ENCODE results near the gene DPYSL3.
A peak's percentile ranks its signal among the peaks of the same experiment; 100 is the strongest.
"Not testable (repeated sequence)": the region's sequence is repeated elsewhere in the genome, so short reads cannot be mapped to it uniquely, and the experiment has no call there.

Gene DPYSL3

GRCh38 chr5:147509710-147510651 is at the start of gene DPYSL3:
DPYSL3 (minus strand) TSS chr5:147510068; CDS start chr5:147509858, 210 bp downstream.
- DNase-seq (ENCODE audit: low read depth), result no peak

DNA sequence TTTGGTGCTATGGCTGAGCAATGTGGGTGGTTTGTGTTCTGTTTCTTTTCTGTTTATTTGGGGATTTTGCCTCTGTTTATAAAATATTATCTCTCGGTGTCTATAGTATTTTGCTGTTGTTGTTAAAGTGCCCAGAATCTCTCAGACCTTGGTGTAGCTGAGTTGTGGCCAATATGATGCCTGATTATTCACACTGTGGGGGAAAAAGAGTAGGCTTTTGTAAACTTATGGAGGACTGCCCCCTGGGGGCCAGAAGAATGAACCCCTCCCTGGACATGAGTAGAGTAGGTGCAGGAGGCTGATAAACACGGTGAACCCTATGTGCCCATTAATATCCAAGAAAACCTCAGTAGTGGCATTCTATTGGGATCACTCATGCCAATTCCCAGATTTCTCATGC is 49.0 kb upstream of the DPYSL3 start:
- DNase-seq (ENCODE audit: low read depth), result peak; percentile 57

DNA sequence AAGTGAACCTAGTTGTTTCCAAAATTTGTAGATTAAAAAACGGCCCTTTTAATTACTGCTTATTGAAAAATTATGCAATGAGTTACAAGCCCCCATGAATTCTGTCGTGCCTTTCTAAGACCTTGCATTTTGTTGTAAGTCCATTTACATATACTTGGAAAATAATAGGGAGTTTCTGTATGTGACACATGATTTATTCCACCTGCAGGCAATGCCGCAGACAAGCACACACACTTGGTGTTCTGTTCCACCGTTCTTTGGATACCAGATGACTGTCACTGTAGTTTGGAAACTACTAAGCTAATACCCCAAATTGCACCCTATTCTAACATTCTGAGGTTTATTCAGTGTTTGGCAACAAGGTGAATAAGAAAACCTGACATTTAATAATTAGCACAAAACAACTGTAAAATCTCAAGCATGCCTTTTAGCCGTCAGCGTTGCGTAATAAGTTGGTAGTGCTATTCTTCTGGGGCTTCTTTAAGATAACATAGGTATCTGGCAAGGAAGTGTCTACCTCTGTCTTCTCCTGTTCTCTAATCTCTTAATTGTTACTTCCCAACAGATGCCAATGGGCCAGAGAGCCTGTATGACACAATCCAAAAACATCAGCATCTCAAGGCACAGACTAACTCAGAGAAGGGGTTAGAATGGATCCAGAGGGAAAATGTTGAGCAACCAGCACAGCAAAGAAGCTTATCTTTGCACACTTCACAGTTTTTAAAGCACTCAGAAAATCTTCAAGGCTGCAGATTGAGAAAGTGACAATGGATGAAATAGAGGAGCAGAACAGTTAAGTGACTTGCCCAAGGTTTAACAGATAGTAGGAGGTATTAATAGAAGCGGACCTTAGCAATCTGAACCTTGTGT is 48.2 kb upstream of the DPYSL3 start:
- no peak for DNase-seq (ENCODE audit: low read depth)

DNA sequence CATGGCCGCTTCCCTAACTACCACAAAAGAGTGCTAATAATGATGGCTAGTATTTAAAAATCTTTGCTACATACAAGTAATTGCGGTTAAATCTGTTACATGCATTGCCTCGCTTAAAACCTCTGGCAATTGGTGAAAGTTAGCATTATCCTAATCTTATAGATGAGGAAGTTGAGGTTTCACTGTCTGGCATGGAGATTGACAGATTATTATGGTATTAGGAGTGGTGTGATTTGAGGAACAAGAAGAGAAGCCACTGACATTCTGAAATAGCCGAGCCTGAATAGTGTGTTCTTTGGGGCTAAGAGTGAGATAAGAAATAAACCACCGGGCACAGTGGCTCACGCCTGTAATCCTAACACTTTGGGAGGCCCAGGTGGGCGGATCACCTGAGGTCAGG is 45.3 kb upstream of the DPYSL3 start:
- DNase-seq (ENCODE audit: low read depth), result no peak

- peak; percentile 89 for DNase-seq (ENCODE audit: low read depth)
Observed at GRCh38 chr5:147554261-147554817, 44.5 kb upstream of the DPYSL3 start.

DNA sequence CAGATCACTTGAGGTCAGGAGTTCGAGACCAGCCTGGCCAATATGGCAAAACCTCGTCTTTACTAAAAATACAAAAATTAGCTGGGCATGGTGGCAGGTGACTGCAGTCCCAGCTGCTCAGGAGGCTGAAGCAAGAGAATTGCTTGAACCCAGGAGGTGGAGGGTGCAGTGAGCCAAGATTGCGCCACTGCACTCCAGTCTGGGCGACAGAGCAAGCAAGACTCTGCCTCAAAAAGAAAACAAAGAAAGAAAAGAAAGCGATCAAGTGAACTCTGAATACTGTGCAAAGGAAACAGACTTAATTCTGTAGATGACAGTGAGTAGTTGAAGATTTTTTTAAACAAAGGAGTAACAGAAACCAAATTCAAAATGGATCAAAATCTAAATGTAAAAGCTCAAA is 43.9 kb upstream of the DPYSL3 start:
- not testable (repeated sequence) for DNase-seq (ENCODE audit: low read depth)

- DNase-seq (ENCODE audit: low read depth), result no peak
Observed at GRCh38 chr5:147552897-147553296, 43.0 kb upstream of the DPYSL3 start.

- DNase-seq (ENCODE audit: low read depth), result no peak
Observed at GRCh38 chr5:147551677-147552076, 41.8 kb upstream of the DPYSL3 start.

DNA sequence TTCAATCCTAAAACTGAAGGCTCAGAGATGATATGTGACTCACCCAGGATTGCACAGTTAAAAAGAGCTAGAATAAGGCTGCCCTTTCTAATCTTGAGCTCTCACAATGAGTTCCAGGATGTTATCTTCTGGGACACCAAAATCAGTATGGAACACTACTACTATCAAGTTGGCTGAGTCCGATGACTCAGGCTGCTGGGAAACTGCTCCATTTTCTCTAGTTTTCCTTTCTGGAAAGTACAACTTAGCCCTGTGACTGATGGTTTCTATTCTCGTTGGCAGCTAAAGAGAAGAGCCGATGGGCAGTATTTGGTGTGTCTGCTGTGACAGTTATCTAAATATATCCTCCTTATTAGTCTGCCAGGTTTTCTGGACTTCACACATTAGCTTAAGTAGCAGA is 37.9 kb upstream of the DPYSL3 start:
- DNase-seq (ENCODE audit: low read depth), result no peak

GRCh38 chr5:147544556-147544955 is 34.7 kb upstream of the DPYSL3 start:
- no peak for DNase-seq (ENCODE audit: low read depth)

GRCh38 chr5:147539053-147539452 is 29.2 kb upstream of the DPYSL3 start:
- DNase-seq (ENCODE audit: low read depth), result no peak

GRCh38 chr5:147538236-147538635 is 28.4 kb upstream of the DPYSL3 start:
- no peak for DNase-seq (ENCODE audit: low read depth)

DNA sequence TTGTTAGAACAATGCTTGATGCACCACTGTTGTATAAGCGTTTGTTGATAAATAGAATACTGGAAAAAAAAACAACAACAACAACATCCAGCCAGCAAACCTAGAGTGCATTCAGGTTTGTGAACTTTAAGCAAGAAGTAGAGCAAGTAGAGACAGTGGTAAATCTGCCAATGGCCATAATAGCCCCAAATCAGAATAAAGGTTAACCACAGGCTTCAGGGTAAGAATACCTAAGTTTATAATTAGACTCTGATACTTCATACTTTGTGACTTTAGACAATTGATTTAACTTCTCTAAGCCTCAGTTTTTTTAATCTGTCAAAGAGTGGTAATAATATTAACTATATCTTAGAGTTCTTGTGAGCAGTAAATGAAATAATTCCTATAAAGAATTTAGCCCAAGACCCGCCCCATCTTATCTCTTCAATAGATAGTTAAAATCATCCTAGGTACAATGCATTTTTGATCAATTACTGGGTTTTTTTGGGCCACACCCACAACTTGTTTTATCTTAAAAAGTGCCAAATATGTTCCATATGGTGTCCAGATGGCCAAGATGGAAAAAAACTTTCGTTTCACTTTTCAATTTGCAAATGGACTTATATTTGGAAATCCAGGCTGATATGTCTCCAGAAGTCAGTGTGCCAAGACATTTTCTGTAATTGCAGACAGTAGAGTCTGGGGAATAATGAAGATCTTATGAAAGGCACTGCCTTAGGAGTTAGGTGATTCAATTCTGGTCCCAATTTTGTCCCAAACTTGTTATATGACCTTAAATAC is 24.5 kb upstream of the DPYSL3 start:
- peak; percentile 61 for DNase-seq (ENCODE audit: low read depth)

GRCh38 chr5:147532156-147532555 is 22.3 kb upstream of the DPYSL3 start:
- DNase-seq (ENCODE audit: low read depth), result no peak

DNA sequence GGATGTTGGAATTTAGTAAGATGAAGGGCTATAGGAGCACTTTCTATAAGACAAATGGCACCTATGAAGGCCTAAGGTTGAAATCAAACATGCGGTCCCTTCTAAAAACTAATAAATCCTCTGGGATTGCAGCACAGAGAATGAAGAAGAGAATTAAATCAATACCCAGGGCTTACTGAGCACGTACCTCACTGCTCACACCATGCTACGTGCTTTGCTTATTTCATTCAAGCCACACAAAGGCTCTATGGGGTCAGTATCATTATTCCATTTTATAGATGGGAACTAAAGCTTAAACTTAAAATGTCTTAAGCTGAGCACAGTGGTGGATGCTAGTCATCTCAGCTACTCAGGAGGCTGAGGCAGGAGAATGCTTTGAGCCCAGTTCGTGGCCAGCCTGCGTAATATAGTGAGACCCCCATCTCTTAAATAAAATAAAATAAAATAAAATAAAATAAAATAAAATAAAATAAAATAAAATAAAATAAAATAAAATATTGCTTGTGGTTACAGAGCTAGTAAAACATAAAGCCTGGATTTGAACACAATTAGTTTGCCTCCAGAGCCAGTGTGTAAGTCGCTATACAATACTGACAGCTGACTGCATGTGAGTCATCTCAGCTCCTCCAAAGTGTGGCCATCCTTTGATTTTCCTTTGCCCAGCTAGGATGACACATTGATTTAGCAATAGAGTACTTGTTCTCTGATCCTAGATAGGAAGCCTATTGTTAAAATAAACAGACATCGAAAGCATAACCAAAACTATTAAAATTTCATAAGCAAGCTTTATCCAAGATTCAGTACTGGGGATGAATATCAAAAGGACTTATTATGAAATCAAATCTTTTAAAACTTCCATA is 20.9 kb upstream of the DPYSL3 start:
- no peak for DNase-seq (ENCODE audit: low read depth)

DNA sequence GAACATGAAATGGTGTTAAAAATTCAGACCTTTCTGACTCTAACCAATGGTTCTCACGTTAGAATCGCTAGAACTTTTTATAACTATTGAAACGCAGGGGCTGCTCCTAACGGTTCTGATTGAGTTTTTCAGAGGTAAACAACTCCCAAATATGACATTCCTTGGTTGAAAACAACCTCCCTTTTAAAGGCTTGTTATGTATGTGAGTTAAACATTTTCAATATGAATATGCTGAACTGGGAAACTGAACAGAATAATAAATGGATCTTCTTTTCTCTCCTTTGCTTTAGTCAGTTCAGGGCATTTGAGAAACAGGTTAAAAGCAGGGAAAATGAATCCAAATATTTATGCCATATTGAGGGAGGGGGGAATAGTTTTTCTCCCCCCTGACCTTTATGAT is 13.2 kb upstream of the DPYSL3 start:
- DNase-seq (ENCODE audit: low read depth), result no peak

DNA sequence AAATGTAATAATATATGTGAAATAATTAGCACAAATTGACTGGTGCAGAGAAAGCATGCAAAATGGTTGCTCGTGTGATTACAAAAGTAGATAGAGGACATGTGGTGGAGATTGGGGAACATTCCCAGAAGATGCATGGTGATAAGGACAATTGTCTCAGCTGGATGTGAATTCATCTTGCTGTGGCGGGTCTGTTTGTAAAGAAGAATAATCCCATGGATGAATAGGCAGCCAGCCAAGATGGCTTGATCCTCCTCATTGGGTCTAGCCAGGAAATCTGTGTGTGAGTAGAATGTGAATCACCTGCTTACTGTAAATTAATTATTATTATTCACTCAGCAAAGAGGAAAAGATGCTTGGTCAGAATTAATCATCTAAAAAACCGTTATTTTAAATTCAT is 12.6 kb upstream of the DPYSL3 start:
- no peak for DNase-seq (ENCODE audit: low read depth)

GRCh38 chr5:147520450-147520849 is 10.6 kb upstream of the DPYSL3 start:
- no peak for DNase-seq (ENCODE audit: low read depth)

DNA sequence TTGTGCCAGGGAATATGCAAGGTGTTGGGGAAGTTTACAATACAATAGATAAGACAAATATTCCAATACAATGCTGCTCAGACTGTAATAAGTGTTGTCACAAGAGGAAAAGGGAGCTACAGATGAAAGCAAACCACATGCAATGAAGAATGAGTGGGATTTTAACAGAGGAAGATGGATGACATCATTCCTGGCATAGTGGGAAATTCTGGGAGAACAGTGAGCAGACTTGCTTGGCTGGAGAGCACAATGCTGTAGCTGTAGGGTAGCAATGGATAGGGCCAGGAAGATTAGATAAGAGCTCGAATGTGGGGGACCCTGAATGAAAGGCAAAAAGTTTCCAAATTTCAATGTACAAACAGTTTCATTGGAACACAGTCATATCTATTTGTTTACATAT is 9.5 kb upstream of the DPYSL3 start:
- DNase-seq (ENCODE audit: low read depth), result no peak

- no peak for DNase-seq (ENCODE audit: low read depth)
Observed at GRCh38 chr5:147517383-147517782, 7.5 kb upstream of the DPYSL3 start.

DNA sequence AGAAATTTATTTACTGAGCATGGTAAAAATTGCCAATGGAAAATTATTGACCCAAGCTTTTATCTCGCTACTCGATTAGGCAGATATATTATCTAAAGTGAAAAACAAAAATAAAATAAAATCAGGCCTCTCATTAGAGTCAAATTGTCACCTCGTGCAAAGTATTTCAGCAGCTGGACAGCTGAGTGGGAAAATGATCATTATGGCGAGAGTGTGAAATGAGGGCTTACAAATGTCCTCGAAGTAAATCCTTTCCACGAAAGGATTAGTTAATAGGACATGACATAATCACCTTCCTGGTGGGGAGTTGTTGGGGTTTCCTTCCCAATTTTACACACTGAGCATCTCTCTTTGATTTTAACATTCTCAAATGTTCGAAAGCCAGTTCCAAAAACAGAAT is 5.4 kb upstream of the DPYSL3 start:
- DNase-seq (ENCODE audit: low read depth), result no peak
